HEK293 (cell line): ENCODE data around the gene CD2AP.
"Not testable (repeated sequence)": the region's sequence is repeated elsewhere in the genome, so short reads cannot be mapped to it uniquely, and the experiment has no call there.

Experiments used
- CTCF ChIA-PET: fragments of 350-600 bp; formaldehyde crosslinking; extraction: SDS; loops from one replicate; lab custom pipeline; 2021; ENCODE audit warnings: antibody characterized with exemption; lab: Yijun Ruan, JAX
- POLR2A ChIA-PET: fragments of 300-600 bp; formaldehyde crosslinking; extraction: SDS; loops from one replicate; lab custom pipeline; 2020; ENCODE audit warnings: antibody characterized with exemption, inconsistent platforms; lab: Yijun Ruan, JAX
- H3K27ac ChIP-seq: fragments of 200-500 bp; sonication (Bioruptor generic); 2 replicates; pipeline ENCODE4 v1.5.1; 2014; ENCODE audit warnings: low read depth, low read length, control low read depth, inconsistent platforms; ENCODE audit errors: extremely low read depth
- H3K36me3 ChIP-seq, 2 experiments: fragments of 200-500 bp in 1 of 2; sonication (Bioruptor generic) in 1 of 2; 1 replicate in 1 of 2; 2 replicates in 1 of 2; pipeline ENCODE4 v1.5.1; 2014 to 2017; ENCODE audit warnings: inconsistent platforms in 2 of 2, low read length in 2 of 2; ENCODE audit not compliant: control insufficient read depth in 2 of 2, insufficient read depth in 1 of 2
- H3K4me1 ChIP-seq: fragments of 200-500 bp; sonication (Bioruptor generic); 2 replicates; pipeline ENCODE4 v1.5.1; 2014; ENCODE audit warnings: mild to moderate bottlenecking, low read length, inconsistent platforms; ENCODE audit not compliant: control insufficient read depth, insufficient read depth
- H3K4me3 ChIP-seq: 2 replicates; pipeline ENCODE4 v1.5.1; 2011; ENCODE audit warnings: low read depth, mild to moderate bottlenecking, control low read depth, low read length, moderate library complexity
- H3K9me3 ChIP-seq: fragments of 200-500 bp; sonication (Bioruptor generic); 2 replicates; pipeline ENCODE4 v1.5.1; 2014; ENCODE audit warnings: low read depth, low read length, inconsistent platforms; ENCODE audit not compliant: control insufficient read depth, insufficient read depth
- BCL11B ChIP-seq: fragments of 450-650 bp; formaldehyde crosslinking; IDR thresholded peaks from 2 replicates; pipeline ENCODE4 v1.5.1; 2016; ENCODE audit warnings: low read depth, missing biosample characterization, missing genetic modification characterization
- GLIS2 ChIP-seq: fragments of 450-650 bp; formaldehyde crosslinking; IDR thresholded peaks from 2 replicates; pipeline ENCODE4 v1.5.1; 2016; ENCODE audit warnings: missing biosample characterization, missing genetic modification characterization
- KLF8 ChIP-seq: fragments of 450-650 bp; formaldehyde crosslinking; IDR thresholded peaks from 2 replicates; pipeline ENCODE4 v1.5.1; 2016; ENCODE audit warnings: missing biosample characterization, missing genetic modification characterization
- MEIS1 ChIP-seq: sonication (generic); formaldehyde crosslinking; IDR thresholded peaks from 2 replicates; pipeline ENCODE4 v1.8.1; 2022; ENCODE audit warnings: missing genetic modification reagents, mild to moderate bottlenecking, borderline replicate concordance
- OSR2 ChIP-seq: fragments of 450-650 bp; formaldehyde crosslinking; IDR thresholded peaks from 2 replicates; pipeline ENCODE4 v1.5.1; 2016; ENCODE audit warnings: missing biosample characterization, missing genetic modification characterization
- SCRT2 ChIP-seq: fragments of 450-650 bp; formaldehyde crosslinking; IDR thresholded peaks from 2 replicates; pipeline ENCODE4 v1.5.1; 2016; ENCODE audit warnings: missing biosample characterization, missing genetic modification characterization
- SP3 ChIP-seq: fragments of 450-650 bp; formaldehyde crosslinking; IDR thresholded peaks from 2 replicates; pipeline ENCODE4 v1.5.1; 2016; ENCODE audit warnings: missing biosample characterization, missing genetic modification characterization
- TRIM28 ChIP-seq: IDR thresholded peaks from 2 replicates; pipeline ENCODE4 v1.6.1; 2011; ENCODE audit warnings: low read length, control low read depth, borderline replicate concordance
- ZBTB20 ChIP-seq: fragments of 450-650 bp; formaldehyde crosslinking; IDR thresholded peaks from 2 replicates; pipeline ENCODE4 v1.5.1; 2016; ENCODE audit warnings: missing biosample characterization, missing genetic modification characterization
- ZBTB44 ChIP-seq: fragments of 450-650 bp; IDR thresholded peaks from 2 replicates; pipeline ENCODE4 v1.5.1; 2018; ENCODE audit warnings: missing biosample characterization, mild to moderate bottlenecking, missing genetic modification characterization
- ZNF292 ChIP-seq: fragments of 450-650 bp; formaldehyde crosslinking; IDR thresholded peaks from 2 replicates; pipeline ENCODE4 v1.5.1; 2016; ENCODE audit warnings: low read depth, missing biosample characterization, missing genetic modification characterization, borderline replicate concordance
- ZNF501 ChIP-seq: fragments of 450-650 bp; formaldehyde crosslinking; IDR thresholded peaks from 2 replicates; pipeline ENCODE4 v1.5.1; 2016; ENCODE audit warnings: missing biosample characterization, missing genetic modification characterization
- ZNF530 ChIP-seq: fragments of 450-650 bp; formaldehyde crosslinking; IDR thresholded peaks from 2 replicates; pipeline ENCODE4 v1.5.1; 2016; ENCODE audit warnings: low read depth, missing biosample characterization, missing genetic modification characterization
- ZNF560 ChIP-seq: fragments of 450-650 bp; formaldehyde crosslinking; IDR thresholded peaks from 2 replicates; pipeline ENCODE4 v1.5.1; 2017; ENCODE audit warnings: missing biosample characterization, missing genetic modification characterization, borderline replicate concordance
- ZNF571 ChIP-seq: fragments of 450-650 bp; formaldehyde crosslinking; IDR thresholded peaks from 2 replicates; pipeline ENCODE4 v1.5.0; 2017; ENCODE audit warnings: missing biosample characterization, missing genetic modification characterization
- ZNF600 ChIP-seq: fragments of 450-650 bp; formaldehyde crosslinking; IDR thresholded peaks from 2 replicates; pipeline ENCODE4 v1.5.1; 2016; ENCODE audit warnings: missing biosample characterization, missing genetic modification characterization
- ZNF639 ChIP-seq: fragments of 450-650 bp; formaldehyde crosslinking; IDR thresholded peaks from 2 replicates; pipeline ENCODE4 v1.5.1; 2016; ENCODE audit warnings: missing biosample characterization, missing genetic modification characterization
- ZNF777 ChIP-seq: fragments of 450-650 bp; formaldehyde crosslinking; IDR thresholded peaks from 2 replicates; pipeline ENCODE4 v1.5.1; 2017; ENCODE audit warnings: missing biosample characterization, missing genetic modification characterization, borderline replicate concordance
- ZNF792 ChIP-seq: fragments of 450-650 bp; formaldehyde crosslinking; IDR thresholded peaks from 2 replicates; pipeline ENCODE4 v1.5.1; 2016; ENCODE audit warnings: missing biosample characterization, missing genetic modification characterization
- ZNF843 ChIP-seq: fragments of 450-650 bp; formaldehyde crosslinking; IDR thresholded peaks from 2 replicates; pipeline ENCODE4 v1.5.1; 2016; ENCODE audit warnings: missing biosample characterization, missing genetic modification characterization
- ZSCAN18 ChIP-seq: fragments of 450-650 bp; formaldehyde crosslinking; IDR thresholded peaks from 2 replicates; pipeline ENCODE4 v1.5.1; 2016; ENCODE audit warnings: missing biosample characterization, missing genetic modification characterization
- ZSCAN30 ChIP-seq: fragments of 450-650 bp; IDR thresholded peaks from 2 replicates; pipeline ENCODE4 v1.5.1; 2018; ENCODE audit warnings: missing biosample characterization, mild to moderate bottlenecking, missing genetic modification characterization, moderate library complexity

CD2AP gene

GRCh38 chr6:47479140-47479508, 1.5 kb downstream of the CD2AP start (continued):
- TF ChIP-seq ZNF777, result no peak

GRCh38 chr6:47479874-47480273, 2.3 kb downstream of the CD2AP start:
- Histone ChIP-seq H3K9me3 (no peaks in the 10 kb centered on the region), H3K27ac (no peak overlapping the region), H3K36me3 (no peaks in the 10 kb centered on the region)
- POLR2A ChIA-PET, result interaction anchor here (3.2 kb wide), 1 partner anchor 7 kb away, joined by 22 read pairs; no protein-coding TSS in a partner anchor
- TF ChIP-seq ZNF792 (tag by site-specific recombination) (no peak), ZNF501 (tag by site-specific recombination) (no peak)
- TF ChIP-seq, all 188 proteins: peak for 0
- CTCF ChIA-PET, result interaction anchor here (1.2 to 2.1 kb wide), 2 partner anchors 14 to 151 kb away, joined by 3 to 8 read pairs; no protein-coding TSS in a partner anchor
- peak overlapping the region; percentile 86 for H3K4me3 ChIP-seq
- peaks cover 23% of the 10 kb centered on the region for H3K4me1 ChIP-seq

GRCh38 chr6:47481213-47481612, 3.6 kb downstream of the CD2AP start:
- H3K4me1 ChIP-seq, result peaks cover 29% of the 10 kb centered on the region
- H3K27ac ChIP-seq, H3K36me3 ChIP-seq, H3K9me3 ChIP-seq, H3K4me3 ChIP-seq, POLR2A ChIA-PET: not testable (repeated sequence)
- CTCF ChIA-PET, result interaction anchor here (0.9 kb wide), 1 partner anchor 40 kb away, joined by 3 read pairs; no protein-coding TSS in a partner anchor

- CTCF ChIA-PET, result interaction anchor here (0.9 kb wide), 1 partner anchor 41 kb away, joined by 3 read pairs; no protein-coding TSS in a partner anchor
- Histone ChIP-seq H3K27ac (no peak overlapping the region), H3K4me3 (no peak overlapping the region), H3K4me1 (peaks cover 33% of the 10 kb centered on the region), H3K36me3 (no peaks in the 10 kb centered on the region), H3K9me3 (no peaks in the 10 kb centered on the region)
- TF ChIP-seq ZBTB44 (tag by site-specific recombination) (no peak), BCL11B (tag by site-specific recombination) (no peak), ZNF571 (no peak), ZNF843 (tag by site-specific recombination) (no peak), SP3 (no peak), ZNF530 (tag by site-specific recombination) (no peak), ZBTB20 (tag by site-specific recombination) (no peak), KLF8 (tag by site-specific recombination) (no peak), OSR2 (tag by site-specific recombination) (0 out of 2 replicates have a peak, but pooled peaks have one; percentile 14), SCRT2 (tag by site-specific recombination) (0 out of 2 replicates have a peak, but pooled peaks have one; percentile 16)
- TF ChIP-seq, all 188 proteins: peak for 2
- POLR2A ChIA-PET, result no interaction called here
These were observed 4.2 kb downstream of the CD2AP start for GRCh38 chr6:47481806-47482205.

- CTCF ChIA-PET, result interaction anchor here (1.2 to 1.3 kb wide), 2 partner anchors 9 to 69 kb away, joined by 3 read pairs; no protein-coding TSS in a partner anchor
- Histone ChIP-seq H3K4me1 (peaks cover 33% of the 10 kb centered on the region), H3K36me3 (no peaks in the 10 kb centered on the region), H3K4me3 (no peak overlapping the region), H3K27ac (peak overlapping the region; percentile 66), H3K9me3 (no peaks in the 10 kb centered on the region)
- POLR2A ChIA-PET, result interaction anchor here (0.7 to 1.2 kb wide), 2 partner anchors 83 to 91 kb away, joined by 3 to 5 read pairs; no protein-coding TSS in a partner anchor
- TF ChIP-seq GLIS2 (tag by site-specific recombination) (no peak), ZNF292 (tag by site-specific recombination) (no peak), ZNF639 (tag by site-specific recombination) (no peak), ZNF600 (tag by site-specific recombination) (peak; percentile 73), ZNF560 (tag by site-specific recombination) (no peak), ZSCAN18 (tag by site-specific recombination) (no peak), MEIS1 (no peak), ZSCAN30 (tag by site-specific recombination) (no peak), TRIM28 (no peak)
These were observed 5.9 kb downstream of the CD2AP start for GRCh38 chr6:47483516-47483852.
